ENCODE measurements around the gene SLC25A6.

GRCh38 chrX:1400049-1400448 lies 8.1 kb upstream of the SLC25A6 start:
- TF ChIP-seq CTCF (IDR thresholded peaks at IDR 0.05) (no peak), POLR2A (IDR thresholded peaks at IDR 0.05) (no peak), POLR2AphosphoS5 (IDR thresholded peaks at IDR 0.05; ENCODE audit: insufficient read depth in 1 of 2, low read depth in 1 of 2) (no peak)
